ENCODE results near the gene PLBD2. TPM values are rescaled to one million over a fixed set of nuclear protein-coding genes. Genes with fewer than 3 reads are reported as not detected.

Gene PLBD2
- total RNA-seq, 1 experiment from 2014 or later, result 31.4 TPM

DNA sequence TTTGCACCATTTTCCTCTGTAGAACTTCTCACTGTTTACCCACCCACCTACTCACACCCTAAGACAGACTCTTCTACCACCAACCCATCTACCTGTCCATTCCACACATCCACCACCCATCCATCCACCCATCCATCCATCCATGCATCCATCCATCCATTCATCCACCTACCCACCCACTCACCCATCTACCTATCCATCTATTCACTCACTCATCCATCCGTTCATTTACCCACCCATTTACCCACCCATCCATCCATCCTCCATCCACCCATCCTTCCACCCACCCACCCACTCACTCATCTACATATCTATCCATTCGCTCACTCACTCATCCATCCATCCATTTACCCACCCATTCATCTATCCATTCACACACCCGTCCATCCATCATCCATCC, 15.1 kb downstream of the PLBD2 start:
- no peak for DNase-seq
- Histone ChIP-seq H3K79me1 (ENCODE audit: insufficient read depth, low read depth, low read length, poor library complexity, severe bottlenecking) (no peaks in the 10 kb centered on the region), H2BK5ac (ENCODE audit: insufficient read length, low read length) (no peak overlapping the region), H3K56ac (ENCODE audit: insufficient read length, low read depth, low read length) (no peak overlapping the region), H2AFZ (ENCODE audit: low read length) (no peak overlapping the region), H2BK12ac (ENCODE audit: insufficient read length, low read depth, low read length) (no peak overlapping the region), H4K5ac (ENCODE audit: insufficient read length, low read depth, low read length) (no peak overlapping the region), H2AK5ac (ENCODE audit: insufficient read length, low read length) (no peak overlapping the region), H2BK20ac (ENCODE audit: low read depth, low read length, poor library complexity, severe bottlenecking) (no peak overlapping the region), H3K23ac (ENCODE audit: insufficient read length, low read depth, low read length) (no peak overlapping the region), H3K27me3 (ENCODE audit: insufficient read depth, low read length) (no peaks in the 10 kb centered on the region), H3K4me2 (ENCODE audit: insufficient read depth, insufficient read length, low read length) (no peak overlapping the region), H3K18ac (ENCODE audit: insufficient read length, low read depth, low read length) (no peak overlapping the region), H3K79me2 (ENCODE audit: insufficient read depth, low read length) (no peaks in the 10 kb centered on the region), H3K14ac (ENCODE audit: insufficient read depth, low read length) (no peak overlapping the region), H3T11ph (ENCODE audit: low read length) (no peak overlapping the region), H3K4ac (ENCODE audit: low read depth, low read length) (no peak overlapping the region), H3K9ac (ENCODE audit: extremely low read depth, insufficient read length, low read length) (no peak overlapping the region), H4K8ac (replicated peaks; ENCODE audit: insufficient read length, low read depth, low read length) (no peak overlapping the region), H4K20me1 (ENCODE audit: control insufficient read depth, insufficient read depth, insufficient read length) (no peaks in the 10 kb centered on the region), H3K9me3 (ENCODE audit: control insufficient read depth, low read depth, low read length) (no peaks in the 10 kb centered on the region), H2BK15ac (ENCODE audit: low read depth, low read length) (no peak overlapping the region), H4K91ac (ENCODE audit: insufficient read length, low read depth, low read length) (no peak overlapping the region), H3K4me1 (ENCODE audit: insufficient read depth, low read length) (no peaks in the 10 kb centered on the region), H3K27ac (ENCODE audit: insufficient read length, low read depth, low read length) (no peak overlapping the region), H2BK120ac (ENCODE audit: low read depth, low read length, poor library complexity, severe bottlenecking) (no peak overlapping the region), H3K23me2 (ENCODE audit: insufficient read length, low read depth, low read length, poor library complexity, severe bottlenecking) (no peaks in the 10 kb centered on the region)
- H3K9me3 Mint-ChIP-seq, result no peaks in the 10 kb centered on the region
- no peak overlapping the region for H3K27ac Mint-ChIP-seq
- H3K36me3 Mint-ChIP-seq (ENCODE audit: insufficient read depth in 1 of 3, low read depth in 3 of 3), result peaks cover 12 to 39% (median 36%) of the 10 kb centered on the region in 3 experiments; a peak in 6 of 7 replicates
- H3K4me1 Mint-ChIP-seq, result 0 out of 4 replicates have a peak, but pooled peaks cover 0 to under 1% of the 10 kb centered on the region in 2 experiments
- H3K27me3 Mint-ChIP-seq (ENCODE audit: low read depth), result no peaks in the 10 kb centered on the region
- H3K4me3 Mint-ChIP-seq, result no peak overlapping the region; a peak in 1 of 5 replicates
- 100% methylated on average over 2 of the region's 3 CpGs for WGBS (ENCODE audit: extremely low coverage, insufficient read length, low lambda C conversion rate)
- TF ChIP-seq, protein P1, sequence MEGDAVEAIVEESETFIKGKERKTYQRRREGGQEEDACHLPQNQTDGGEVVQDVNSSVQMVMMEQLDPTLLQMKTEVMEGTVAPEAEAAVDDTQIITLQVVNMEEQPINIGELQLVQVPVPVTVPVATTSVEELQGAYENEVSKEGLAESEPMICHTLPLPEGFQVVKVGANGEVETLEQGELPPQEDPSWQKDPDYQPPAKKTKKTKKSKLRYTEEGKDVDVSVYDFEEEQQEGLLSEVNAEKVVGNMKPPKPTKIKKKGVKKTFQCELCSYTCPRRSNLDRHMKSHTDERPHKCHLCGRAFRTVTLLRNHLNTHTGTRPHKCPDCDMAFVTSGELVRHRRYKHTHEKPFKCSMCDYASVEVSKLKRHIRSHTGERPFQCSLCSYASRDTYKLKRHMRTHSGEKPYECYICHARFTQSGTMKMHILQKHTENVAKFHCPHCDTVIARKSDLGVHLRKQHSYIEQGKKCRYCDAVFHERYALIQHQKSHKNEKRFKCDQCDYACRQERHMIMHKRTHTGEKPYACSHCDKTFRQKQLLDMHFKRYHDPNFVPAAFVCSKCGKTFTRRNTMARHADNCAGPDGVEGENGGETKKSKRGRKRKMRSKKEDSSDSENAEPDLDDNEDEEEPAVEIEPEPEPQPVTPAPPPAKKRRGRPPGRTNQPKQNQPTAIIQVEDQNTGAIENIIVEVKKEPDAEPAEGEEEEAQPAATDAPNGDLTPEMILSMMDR (conservative IDR thresholded peaks at IDR 0.05), result no peak
